K562 treated with DMSO at 1 percent for 12 hours (cell line): Measurements from ENCODE around the gene MKX. TPM values are rescaled to one million over a fixed set of nuclear protein-coding genes. Genes with fewer than 3 reads are reported as not detected.

Source experiments
- total RNA-seq: library from RNA; unstranded; fragments of 300-600 nt; gene quantifications from 2 replicates; pipeline ENCODE4 v1.2.3, GENCODE V29; 2022; ENCODE audit not compliant: insufficient read depth

The MKX gene
- total RNA-seq, result not detected in 2 replicates

GRCh38 chr10:27745732-27746396 is at the start of gene MKX:
TSS of gene MKX (minus strand) at chr10:27745819. CDS start at chr10:27743415, 2,404 bp downstream.

Other genes with a start within 250 kb of the MKX start
- 5.4 and 14.6 TPM in 2 replicates for gene RAB18, start 241.5 kb downstream of the MKX start, total RNA-seq